ENCODE measurements around the gene SLC45A2.
"Not testable (repeated sequence)": the region's sequence is repeated elsewhere in the genome, so short reads cannot be mapped to it uniquely, and the experiment has no call there.

SLC45A2 gene

DNA sequence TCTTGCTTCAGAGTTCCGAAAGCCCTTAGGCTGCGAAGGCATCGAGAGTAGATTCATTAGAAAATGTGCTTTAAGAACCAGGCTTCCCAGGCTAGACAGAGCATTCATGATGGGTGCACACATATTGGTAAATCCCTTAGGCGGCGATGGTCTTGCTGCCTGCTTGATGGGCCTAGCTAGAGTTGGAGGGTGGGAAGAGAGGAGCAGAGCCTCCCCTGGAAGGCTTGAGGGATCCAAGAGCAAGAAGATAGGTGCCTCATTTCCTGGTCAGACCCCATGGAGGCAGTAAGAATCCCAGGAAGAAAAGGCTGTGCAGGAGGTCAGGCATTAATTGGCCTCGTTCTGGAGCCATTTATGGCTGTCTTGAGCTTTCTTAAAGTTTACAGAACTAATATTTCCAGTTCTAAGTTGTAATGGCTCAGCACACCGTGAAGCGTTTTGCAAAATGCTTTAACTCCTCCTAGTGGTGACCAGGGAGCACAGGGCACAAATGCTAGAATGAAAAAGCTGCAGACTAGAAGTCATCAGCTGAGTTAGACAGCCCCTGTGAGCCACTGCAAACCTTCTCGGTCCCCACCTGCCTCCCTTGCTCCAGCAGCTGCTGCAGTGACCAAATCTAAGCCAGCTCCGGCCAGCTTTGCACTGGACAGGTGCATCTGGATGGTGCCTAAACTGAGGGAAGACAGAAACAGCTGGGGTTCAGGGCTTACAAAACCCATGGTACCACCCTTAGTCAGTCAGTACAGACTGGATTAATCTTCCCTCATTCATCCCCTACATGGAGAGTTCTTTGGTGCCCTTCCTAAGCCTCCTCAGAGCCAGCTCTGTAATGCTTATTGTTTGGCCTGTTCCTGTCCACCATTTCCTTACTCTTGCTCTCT is 14.7 kb downstream of the SLC45A2 start:
- Histone ChIP-seq H3K27me3 (ENCODE audit: control insufficient read depth in 1 of 2, insufficient read depth in 2 of 2, low read length in 2 of 2) (no peaks in the 10 kb centered on the region), H3K27ac (ENCODE audit: low read length) (no peak overlapping the region), H3K9ac (ENCODE audit: low read length in 2 of 2) (no peak overlapping the region), H3K4me1 (ENCODE audit: control insufficient read depth, insufficient read depth, low read length) (peaks cover 3% of the 10 kb centered on the region), H3K9me3 (ENCODE audit: control insufficient read depth in 2 of 2, low read length in 2 of 2) (no peaks in the 10 kb centered on the region), H3K36me3 (ENCODE audit: control insufficient read depth in 2 of 2, insufficient read depth in 2 of 2, low read length in 2 of 2) (no peaks in the 10 kb centered on the region), H3K4me3 (ENCODE audit: low read length in 2 of 2) (no peak overlapping the region)

- Histone ChIP-seq H3K27me3 (ENCODE audit: control insufficient read depth in 1 of 2, insufficient read depth in 2 of 2, low read length in 2 of 2) (no peaks in the 10 kb centered on the region), H3K36me3 (ENCODE audit: control insufficient read depth in 2 of 2, insufficient read depth in 2 of 2, low read length in 2 of 2) (no peaks in the 10 kb centered on the region), H3K27ac (ENCODE audit: low read length) (no peak overlapping the region), H3K9me3 (ENCODE audit: control insufficient read depth in 2 of 2, low read length in 2 of 2) (no peaks in the 10 kb centered on the region), H3K4me1 (ENCODE audit: control insufficient read depth, insufficient read depth, low read length) (peaks cover 3% of the 10 kb centered on the region), H3K4me3 (ENCODE audit: low read length in 2 of 2) (no peak overlapping the region), H3K9ac (ENCODE audit: low read length in 2 of 2) (no peak overlapping the region)
Observed at GRCh38 chr5:33968211-33969005, 16.1 kb downstream of the SLC45A2 start.

DNA sequence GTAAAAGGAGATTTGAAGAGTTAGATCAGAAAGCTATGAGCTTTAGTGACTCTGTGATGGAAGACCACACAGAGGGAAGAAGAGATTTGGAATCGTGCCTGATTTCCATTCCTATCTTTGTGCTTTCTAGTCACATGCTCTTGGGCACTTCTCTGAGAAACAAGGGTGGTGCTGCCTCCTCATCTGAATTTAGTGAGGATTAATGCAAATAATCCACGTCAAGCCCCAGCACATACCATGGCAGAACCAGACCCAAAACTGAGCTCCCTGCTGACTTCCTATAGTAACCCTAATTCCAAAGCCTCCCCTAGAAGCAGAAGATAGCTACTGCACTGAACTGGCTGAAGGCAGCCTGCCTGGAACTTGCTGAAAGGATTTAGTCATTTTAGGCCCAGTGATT is 17.7 kb downstream of the SLC45A2 start:
- H3K9me3 ChIP-seq (ENCODE audit: control insufficient read depth in 2 of 2, low read length in 2 of 2): no peaks in the 10 kb centered on the region
- H3K9ac ChIP-seq (ENCODE audit: low read length in 2 of 2): no peak overlapping the region
- H3K27ac ChIP-seq (ENCODE audit: low read length): no peak overlapping the region
- no peak overlapping the region for H3K4me3 ChIP-seq (ENCODE audit: low read length in 2 of 2)
- H3K4me1 ChIP-seq (ENCODE audit: control insufficient read depth, insufficient read depth, low read length): peaks cover 3% of the 10 kb centered on the region
- H3K27me3 ChIP-seq (ENCODE audit: control insufficient read depth in 1 of 2, insufficient read depth in 2 of 2, low read length in 2 of 2): no peaks in the 10 kb centered on the region
- H3K36me3 ChIP-seq (ENCODE audit: control insufficient read depth in 2 of 2, insufficient read depth in 2 of 2, low read length in 2 of 2): no peaks in the 10 kb centered on the region

DNA sequence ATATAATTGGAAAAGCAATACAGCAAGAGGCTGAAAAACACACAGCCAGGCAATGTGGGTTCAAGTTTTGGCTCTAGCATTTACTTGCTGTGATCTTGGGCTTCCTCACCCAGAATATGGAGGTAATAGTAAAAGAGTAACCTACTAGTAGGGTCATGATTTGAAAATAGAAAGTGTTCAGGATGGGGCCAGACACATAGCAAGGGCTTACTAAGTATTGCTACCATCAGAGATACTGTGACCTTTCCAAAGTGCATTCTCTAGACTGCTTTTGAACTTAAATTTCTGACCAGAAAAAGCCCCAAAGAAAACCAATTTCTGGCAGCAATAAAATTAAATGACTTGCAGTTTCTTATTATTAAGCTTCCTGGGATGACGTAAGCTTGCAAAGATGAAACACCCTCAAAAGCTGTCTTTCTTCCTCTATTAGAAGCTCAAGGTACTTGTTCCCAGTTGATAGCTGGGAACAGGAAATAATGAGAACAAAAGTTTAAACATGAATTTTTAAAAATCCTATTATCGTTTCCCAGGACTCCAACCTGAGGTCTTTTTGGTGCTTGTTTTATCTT is 20.3 kb downstream of the SLC45A2 start:
- Histone ChIP-seq H3K27ac (ENCODE audit: low read length) (no peak overlapping the region), H3K27me3 (ENCODE audit: control insufficient read depth in 1 of 2, insufficient read depth in 2 of 2, low read length in 2 of 2) (no peaks in the 10 kb centered on the region), H3K9ac (ENCODE audit: low read length in 2 of 2) (no peak overlapping the region), H3K9me3 (ENCODE audit: control insufficient read depth in 2 of 2, low read length in 2 of 2) (no peaks in the 10 kb centered on the region), H3K4me3 (ENCODE audit: low read length in 2 of 2) (no peak overlapping the region), H3K36me3 (ENCODE audit: control insufficient read depth in 2 of 2, insufficient read depth in 2 of 2, low read length in 2 of 2) (no peaks in the 10 kb centered on the region), H3K4me1 (ENCODE audit: control insufficient read depth, insufficient read depth, low read length) (no peaks in the 10 kb centered on the region)

DNA sequence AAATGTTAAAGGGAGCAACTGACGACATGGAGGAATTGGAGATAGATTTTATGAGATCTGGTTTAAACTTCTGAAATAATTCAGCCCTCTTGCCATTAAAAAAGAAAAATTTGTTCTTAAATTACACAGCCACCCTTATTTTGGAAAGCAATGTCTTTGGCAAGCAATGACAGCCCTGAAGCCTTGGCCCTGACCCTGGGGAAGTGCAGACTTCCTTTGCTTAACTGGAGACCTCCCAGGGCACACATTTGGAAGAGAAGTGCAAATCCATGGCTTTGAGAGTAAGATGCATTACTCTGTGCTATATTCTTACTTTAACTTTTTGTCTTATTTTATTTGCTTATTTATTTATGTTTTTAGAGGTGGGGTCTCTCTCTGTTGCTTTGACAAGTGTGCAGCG is 26.3 kb downstream of the SLC45A2 start:
- H3K27me3 ChIP-seq (ENCODE audit: control insufficient read depth in 1 of 2, insufficient read depth in 2 of 2, low read length in 2 of 2): no peaks in the 10 kb centered on the region
- H3K9ac ChIP-seq (ENCODE audit: low read length in 2 of 2): no peak overlapping the region
- H3K4me3 ChIP-seq (ENCODE audit: low read length in 2 of 2): no peak overlapping the region
- peaks cover 3 to 9% of the 10 kb centered on the region in 2 donors for H3K9me3 ChIP-seq (ENCODE audit: control insufficient read depth in 2 of 2, low read length in 2 of 2)
- H3K36me3 ChIP-seq (ENCODE audit: control insufficient read depth in 2 of 2, insufficient read depth in 2 of 2, low read length in 2 of 2): no peaks in the 10 kb centered on the region
- no peak overlapping the region for H3K27ac ChIP-seq (ENCODE audit: low read length)
- H3K4me1 ChIP-seq (ENCODE audit: control insufficient read depth, insufficient read depth, low read length): no peaks in the 10 kb centered on the region

GRCh38 chr5:33957577-33958150 is 26.8 kb downstream of the SLC45A2 start:
- Histone ChIP-seq H3K4me3 (ENCODE audit: low read length in 2 of 2) (no peak overlapping the region), H3K4me1 (ENCODE audit: control insufficient read depth, insufficient read depth, low read length) (no peaks in the 10 kb centered on the region), H3K27me3 (ENCODE audit: control insufficient read depth in 1 of 2, insufficient read depth in 2 of 2, low read length in 2 of 2) (no peaks in the 10 kb centered on the region), H3K9ac (ENCODE audit: low read length in 2 of 2) (no peak overlapping the region), H3K9me3 (ENCODE audit: control insufficient read depth in 2 of 2, low read length in 2 of 2) (peaks cover 3 to 9% of the 10 kb centered on the region in 2 donors), H3K27ac (ENCODE audit: low read length) (no peak overlapping the region), H3K36me3 (ENCODE audit: control insufficient read depth in 2 of 2, insufficient read depth in 2 of 2, low read length in 2 of 2) (no peaks in the 10 kb centered on the region)

- not testable (repeated sequence) for H3K9ac ChIP-seq (ENCODE audit: low read length in 2 of 2); H3K36me3 ChIP-seq (ENCODE audit: control insufficient read depth in 2 of 2, insufficient read depth in 2 of 2, low read length in 2 of 2); H3K4me3 ChIP-seq (ENCODE audit: low read length in 2 of 2); H3K4me1 ChIP-seq (ENCODE audit: control insufficient read depth, insufficient read depth, low read length); H3K27ac ChIP-seq (ENCODE audit: low read length); H3K27me3 ChIP-seq (ENCODE audit: control insufficient read depth in 1 of 2, insufficient read depth in 2 of 2, low read length in 2 of 2)
- peaks cover 3 to 11% of the 10 kb centered on the region in 2 donors for H3K9me3 ChIP-seq (ENCODE audit: control insufficient read depth in 2 of 2, low read length in 2 of 2)
Observed at GRCh38 chr5:33952175-33952574, 32.3 kb downstream of the SLC45A2 start.

- Histone ChIP-seq H3K4me1 (ENCODE audit: control insufficient read depth, insufficient read depth, low read length) (no peaks in the 10 kb centered on the region), H3K27ac (ENCODE audit: low read length) (no peak overlapping the region), H3K36me3 (ENCODE audit: control insufficient read depth in 2 of 2, insufficient read depth in 2 of 2, low read length in 2 of 2) (no peaks in the 10 kb centered on the region), H3K27me3 (ENCODE audit: control insufficient read depth in 1 of 2, insufficient read depth in 2 of 2, low read length in 2 of 2) (peaks cover 4 to 14% of the 10 kb centered on the region in 2 donors), H3K4me3 (ENCODE audit: low read length in 2 of 2) (no peak overlapping the region), H3K9ac (ENCODE audit: low read length in 2 of 2) (no peak overlapping the region), H3K9me3 (ENCODE audit: control insufficient read depth in 2 of 2, low read length in 2 of 2) (peaks cover 0 to 2% of the 10 kb centered on the region in 2 donors)
Observed at GRCh38 chr5:33944543-33945132, 39.9 kb downstream of the SLC45A2 start.

DNA sequence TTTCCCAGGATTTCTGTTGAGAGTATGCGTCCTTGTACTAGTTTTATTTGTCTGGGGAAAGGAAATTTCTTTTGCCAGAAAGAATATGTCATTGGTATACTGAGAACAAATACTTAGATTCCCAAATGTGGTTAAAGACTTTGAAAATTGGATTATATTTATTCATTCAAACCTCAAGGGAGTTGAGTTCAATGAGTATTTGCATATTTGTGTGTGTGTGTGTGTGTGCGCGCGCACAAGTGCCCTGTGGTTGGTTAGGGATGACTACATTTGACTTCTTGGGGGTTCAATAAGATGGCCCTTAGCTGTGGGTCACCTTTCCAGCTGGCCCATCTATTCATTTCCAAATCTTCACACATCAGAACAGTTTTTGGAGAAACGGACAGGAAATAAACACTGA is 43.4 kb downstream of the SLC45A2 start:
- no peak overlapping the region for H3K27ac ChIP-seq (ENCODE audit: low read length)
- H3K9me3 ChIP-seq (ENCODE audit: control insufficient read depth in 2 of 2, low read length in 2 of 2): no peaks in the 10 kb centered on the region
- H3K36me3 ChIP-seq (ENCODE audit: control insufficient read depth in 2 of 2, insufficient read depth in 2 of 2, low read length in 2 of 2): no peaks in the 10 kb centered on the region

GRCh38 chr5:33939556-33940262 is 44.8 kb downstream of the SLC45A2 start:
- Histone ChIP-seq H3K36me3 (ENCODE audit: control insufficient read depth in 2 of 2, insufficient read depth in 2 of 2, low read length in 2 of 2) (no peaks in the 10 kb centered on the region), H3K9me3 (ENCODE audit: control insufficient read depth in 2 of 2, low read length in 2 of 2) (no peaks in the 10 kb centered on the region), H3K9ac (ENCODE audit: low read length in 2 of 2) (no peak overlapping the region), H3K27ac (ENCODE audit: low read length) (no peak overlapping the region), H3K27me3 (ENCODE audit: control insufficient read depth in 1 of 2, insufficient read depth in 2 of 2, low read length in 2 of 2) (peaks cover 34 to 45% of the 10 kb centered on the region in 2 donors), H3K4me3 (ENCODE audit: low read length in 2 of 2) (no peak overlapping the region), H3K4me1 (ENCODE audit: control insufficient read depth, insufficient read depth, low read length) (peaks cover 20% of the 10 kb centered on the region)

More for the DNA sequence above, 43.4 kb downstream of the SLC45A2 start:
- Histone ChIP-seq H3K27me3 (ENCODE audit: control insufficient read depth in 1 of 2, insufficient read depth in 2 of 2, low read length in 2 of 2) (peaks cover 34 to 44% of the 10 kb centered on the region in 2 donors), H3K9ac (ENCODE audit: low read length in 2 of 2) (no peak overlapping the region), H3K4me1 (ENCODE audit: control insufficient read depth, insufficient read depth, low read length) (peaks cover 16% of the 10 kb centered on the region), H3K4me3 (ENCODE audit: low read length in 2 of 2) (no peak overlapping the region)
